GM12878 (cell line): Measurements from ENCODE around the gene SIK3. TPM values are rescaled to one million over a fixed set of nuclear protein-coding genes. Genes with fewer than 3 reads are reported as not detected.

Source experiments
- ATAC-seq: fragments of 200-7000 bp; cut with Tn5 transposase; 3 replicates; pipeline ENCODE4 v1.9.1; 2020; ENCODE audit warnings: mild to moderate bottlenecking, moderate library complexity
- BruUV-seq: library from RNA; stranded (reverse); fragments of 400-500 nt; replicated peaks from 2 replicates; lab custom pipeline; 2021; lab: Mats Ljungman, UMichigan
- CTCF ChIA-PET: fragments of 300-600 bp; sonication (Branson Sonifier 250); formaldehyde crosslinking; extraction: SDS; loops from one replicate; lab custom pipeline; 2021; ENCODE audit warnings: inconsistent platforms; lab: Yijun Ruan, JAX
- POLR2A ChIA-PET: fragments of 350-600 bp; formaldehyde crosslinking; extraction: SDS; loops from one replicate; lab custom pipeline; 2021; ENCODE audit warnings: inconsistent platforms; lab: Charles Lee
- RAD21 ChIA-PET: fragments of 300-600 bp; sonication (Branson Sonifier 250); formaldehyde crosslinking; loops from one replicate; lab custom pipeline; 2023; ENCODE audit warnings: antibody characterized with exemption; ENCODE audit not compliant: unreplicated experiment; lab: Charles Lee
- SMC1A ChIA-PET: fragments of 300-600 bp; sonication (Branson Sonifier 250); formaldehyde crosslinking; loops from one replicate; lab custom pipeline; 2023; ENCODE audit not compliant: unreplicated experiment, uncharacterized antibody; lab: Charles Lee
- DNase-seq: peaks from one replicate; pipeline ENCODE4 v3.0.0-alpha.2; 2011; ENCODE audit warnings: low read depth, low spot score
- FAIRE-seq: peaks from 3 replicates; lab custom pipeline; 2011; peaks lifted over from hg19 to GRCh38; lab: Jason Lieb, UNC
- H2AFZ ChIP-seq: 2 replicates; pipeline ENCODE4 v1.6.0; 2011; ENCODE audit warnings: low read depth, low read length, control low read depth; ENCODE audit not compliant: control insufficient read depth
- H3K27ac ChIP-seq: 2 replicates; pipeline ENCODE4 v1.5.1; 2011; ENCODE audit warnings: control low read depth; ENCODE audit not compliant: control insufficient read depth, insufficient read depth
- H3K27me3 ChIP-seq, 2 experiments: replicated peaks in 1 of 2; 2 replicates each; pipeline versions ENCODE4 v1.6.0 to v1.6.1; 2011; ENCODE audit warnings: low read length in 1 of 2; ENCODE audit not compliant: control insufficient read depth in 2 of 2, insufficient read depth in 2 of 2
- H3K36me3 ChIP-seq, 2 experiments: 2 replicates each; pipeline ENCODE4 v1.5.1; 2011; ENCODE audit warnings: low read length in 1 of 2; ENCODE audit not compliant: control insufficient read depth in 2 of 2, insufficient read depth in 2 of 2
- H3K4me1 ChIP-seq: 2 replicates; pipeline ENCODE4 v1.6.1; 2011; ENCODE audit warnings: mild to moderate bottlenecking, low read length, moderate library complexity, mixed read lengths; ENCODE audit not compliant: control insufficient read depth, insufficient read depth
- H3K4me2 ChIP-seq: 2 replicates; pipeline ENCODE4 v1.6.0; 2011; ENCODE audit warnings: control low read depth; ENCODE audit not compliant: control insufficient read depth, insufficient read depth
- H3K4me3 ChIP-seq: fragments of 200-600 bp; sonication (generic); 2 replicates; pipeline ENCODE4 v1.5.1; 2016
- H3K79me2 ChIP-seq: 2 replicates; pipeline ENCODE4 v1.6.0; 2011; ENCODE audit warnings: low read length; ENCODE audit not compliant: control insufficient read depth, insufficient read depth
- H3K9ac ChIP-seq: 2 replicates; pipeline ENCODE4 v1.8.0; 2011; ENCODE audit warnings: low read length, control low read depth, mixed read lengths; ENCODE audit not compliant: control insufficient read depth, insufficient read depth
- H3K9me3 ChIP-seq: replicated peaks from 3 replicates; pipeline ENCODE4 v1.5.1; 2011; ENCODE audit warnings: mild to moderate bottlenecking, low read length; ENCODE audit not compliant: control insufficient read depth, insufficient read depth
- H4K20me1 ChIP-seq: 2 replicates; pipeline ENCODE4 v1.6.0; 2011; ENCODE audit not compliant: control insufficient read depth, insufficient read depth
- BCL11A ChIP-seq: IDR thresholded peaks from 2 replicates; pipeline ENCODE4 v1.6.1; 2011; ENCODE audit warnings: low read depth, low read length
- BHLHE40 ChIP-seq, 2 experiments: fragments of 450-650 bp in 1 of 2; IDR thresholded peaks; 2 replicates each; pipeline ENCODE4 v1.6.1; 2011 to 2017; ENCODE audit warnings: low read depth in 2 of 2, borderline replicate concordance in 1 of 2, improper control_type of control experiment in 1 of 2, low read length in 1 of 2, mild to moderate bottlenecking in 1 of 2
- BMI1 ChIP-seq: fragments of 450-650 bp; IDR thresholded peaks from 2 replicates; pipeline ENCODE4 v1.6.1; 2016; ENCODE audit warnings: mild to moderate bottlenecking, moderate library complexity, borderline replicate concordance
- CEBPB ChIP-seq, 2 experiments: fragments of 150-350 bp in 1 of 2; IDR thresholded peaks; 2 replicates each; pipeline ENCODE4 v1.6.1; 2012 to 2014; ENCODE audit warnings: low read depth in 2 of 2, low read length in 2 of 2, borderline replicate concordance in 1 of 2, inconsistent platforms in 1 of 2
- DPF2 ChIP-seq: fragments of 450-650 bp; IDR thresholded peaks from 2 replicates; pipeline ENCODE4 v1.6.1; 2017; ENCODE audit warnings: mild to moderate bottlenecking
- ESRRA ChIP-seq: IDR thresholded peaks from 2 replicates; pipeline ENCODE4 v1.6.1; 2012; ENCODE audit warnings: mild to moderate bottlenecking, low read length, improper control_type of control experiment
- FOXK2 ChIP-seq: fragments of 450-650 bp; IDR thresholded peaks from 2 replicates; pipeline ENCODE4 v1.6.1; 2017; ENCODE audit warnings: mild to moderate bottlenecking, moderate library complexity
- JUND ChIP-seq: IDR thresholded peaks from 2 replicates; pipeline ENCODE4 v1.6.1; 2012; ENCODE audit warnings: low read depth, mild to moderate bottlenecking, low read length, improper control_type of control experiment, moderate library complexity
- MYB ChIP-seq: fragments of 150-350 bp; IDR thresholded peaks from 2 replicates; pipeline ENCODE4 v1.6.1; 2014; ENCODE audit warnings: mild to moderate bottlenecking, low read depth, low read length, borderline replicate concordance
- NFIC ChIP-seq: IDR thresholded peaks from 2 replicates; pipeline ENCODE4 v1.6.1; 2012; ENCODE audit warnings: low read depth, mild to moderate bottlenecking, inconsistent platforms, low read length, moderate library complexity
- PML ChIP-seq: IDR thresholded peaks from 2 replicates; pipeline ENCODE4 v1.6.1; 2012; ENCODE audit warnings: low read length, inconsistent platforms
- ZNF274 ChIP-seq: IDR thresholded peaks from one replicate; pipeline ENCODE4 v1.8.0; 2011; ENCODE audit not compliant: insufficient read length, insufficient read depth
- ZZZ3 ChIP-seq: IDR thresholded peaks from 2 replicates; pipeline ENCODE4 v1.6.1; 2011; ENCODE audit warnings: low read depth; ENCODE audit not compliant: control insufficient read depth, insufficient read length
- WGBS: methylation state at CpG from one replicate; pipeline ENCODE4 v1.1.6; 2016; ENCODE audit warnings: low lambda C conversion rate; ENCODE audit not compliant: insufficient replicate concordance, insufficient coverage; ENCODE audit errors: missing lambda C conversion rate; 5-methylcytosine and 5-hydroxymethylcytosine counted together
- in situ Hi-C: fragments of 300-500 bp; cut with MboI; formaldehyde crosslinking; loops from 9 replicates; pipeline ENCODE4 v1.14.3; 2018; ENCODE audit warnings: mixed read lengths
- intact Hi-C: fragments of 100-400 bp; cut with micrococcal nuclease; formaldehyde crosslinking; loops from one replicate; pipeline ENCODE4 v1.14.2; 2022; ENCODE audit not compliant: unreplicated experiment
- polyA plus RNA-seq, 11 experiments: library from polyadenylated mRNA; depleted of rRNA in 4 of 11; unstranded in 6 of 11; stranded (reverse) in 5 of 11; fragments of >200 nt; fragmentation: Nextera tagmentation in 4 of 11; fragmentation: Illumina TruSeq in 1 of 11; extraction: Ambion mirVana in 4 of 11; extraction: Trizol in 1 of 11; gene quantifications; 1 replicate in 1 of 11; 2 replicates in 10 of 11; pipeline versions ENCODE4 v1.2.1 to v1.2.3, GENCODE V29; 2011 to 2016; ENCODE audit warnings: inconsistent platforms in 2 of 11, missing spikeins in 2 of 11, low read depth in 1 of 11
- total RNA-seq, 4 experiments: library from RNA; depleted of rRNA in 3 of 4; stranded (reverse); fragments of >200 nt in 3 of 4; fragmentation: Illumina TruSeq in 1 of 4; extraction: Trizol in 1 of 4; gene quantifications; 2 replicates each; pipeline versions ENCODE4 v1.2.1 to v1.2.3, GENCODE V29; 2013 to 2021
- TF ChIP-seq, protein P1 (sequence below): fragments of 450-650 bp; IDR thresholded peaks from 2 replicates; pipeline ENCODE4 v1.6.1; 2017; ENCODE audit warnings: antibody characterized with exemption, mild to moderate bottlenecking, moderate library complexity
- TF ChIP-seq, protein P2 (sequence below): IDR thresholded peaks from 2 replicates; pipeline ENCODE4 v1.6.1; 2012; ENCODE audit warnings: low read length, inconsistent platforms
- TF ChIP-seq, protein P3 (sequence below): fragments of 450-650 bp; IDR thresholded peaks from 2 replicates; pipeline ENCODE4 v1.6.1; 2017; ENCODE audit warnings: mild to moderate bottlenecking
- TF ChIP-seq, protein P4 (sequence below): IDR thresholded peaks from 2 replicates; pipeline ENCODE4 v1.6.1; 2011; ENCODE audit warnings: low read depth, mild to moderate bottlenecking, low read length, moderate library complexity, borderline replicate concordance; ENCODE audit errors: extremely low read depth

Gene SIK3
- total and polyA plus RNA-seq, 10 of the 15 experiments (the other 5 are each of a cell fraction or from before 2014, with no cell fraction given), result 2.5 to 31.9 (median 11.1) TPM

DNA sequence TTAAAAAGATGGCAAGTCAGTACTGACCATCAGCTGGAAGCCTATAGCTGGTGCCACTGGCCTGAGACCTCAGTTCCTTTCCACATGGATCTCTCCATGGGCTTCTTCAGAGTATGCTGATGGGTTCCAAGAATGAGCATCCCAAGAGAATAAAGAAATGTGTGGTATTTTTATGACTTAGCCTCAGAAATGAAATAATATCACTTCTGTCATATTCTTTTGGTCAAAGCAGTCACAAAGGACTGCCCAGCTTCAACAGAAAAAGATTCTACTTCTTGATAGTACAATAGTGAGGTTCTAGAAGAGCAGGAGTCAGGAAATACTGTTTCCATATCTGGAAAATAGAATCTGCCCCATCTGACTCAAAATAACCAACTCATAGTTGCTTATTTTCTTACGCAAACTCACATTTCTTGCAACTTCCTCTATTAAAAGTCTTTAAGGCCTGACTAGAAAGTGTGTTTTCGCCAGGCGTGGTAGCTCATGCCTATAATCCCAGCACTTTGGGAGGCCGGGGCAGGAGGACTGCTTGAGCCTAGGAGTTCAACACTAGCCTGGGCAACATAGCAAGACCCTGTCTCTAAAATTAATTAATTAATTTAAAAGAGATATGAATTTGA, 116.9 kb downstream of the SIK3 start:
- peaks cover 19% of the 10 kb centered on the region for H3K79me2 ChIP-seq
- 0 out of 2 replicates have a peak overlapping the region, but pooled peaks have one; percentile 14 for H3K27ac ChIP-seq
- no peak for FAIRE-seq
- ATAC-seq, result peak; percentile 8
- no peak for DNase-seq
- ChIA-PET POLR2A (interaction anchor here (0.8 to 1.2 kb wide), 2 partner anchors 13 to 94 kb away, joined by 3 to 4 read pairs; no protein-coding TSS in a partner anchor), SMC1A (interaction anchor here (0.7 to 1.8 kb wide), 13 partner anchors 8 to 208 kb away, joined by 3 to 6 read pairs (median 4); no protein-coding TSS in a partner anchor)
- H2AFZ ChIP-seq, result no peak overlapping the region
- intact Hi-C loops (loop anchor here (2.0 kb wide), 1 partner anchor 115 kb away; no protein-coding TSS in a partner anchor), in situ Hi-C loops (no loop called here)
- no peak overlapping the region for H3K4me3 ChIP-seq
- no TSS peak for BruUV-seq
- H4K20me1 ChIP-seq, result no peaks in the 10 kb centered on the region
- H3K27me3 ChIP-seq, result no peaks in the 10 kb centered on the region
- TF ChIP-seq BHLHE40 (IDR thresholded peaks at IDR 0.05; ENCODE audit: borderline replicate concordance in 1 of 2, low read depth in 2 of 2, low read length in 1 of 2) (no peak), DPF2 (no peak), JUND (no peak), ZNF274 (no peak), CEBPB (IDR thresholded peaks at IDR 0.05; ENCODE audit: borderline replicate concordance in 1 of 2, low read depth in 2 of 2, low read length in 2 of 2) (no peak), ZZZ3 (no peak), BCL11A (no peak), BMI1 (no peak), MYB (no peak), ESRRA (no peak), PML (no peak), NFIC (no peak), FOXK2 (no peak)
- TF ChIP-seq, protein P1, sequence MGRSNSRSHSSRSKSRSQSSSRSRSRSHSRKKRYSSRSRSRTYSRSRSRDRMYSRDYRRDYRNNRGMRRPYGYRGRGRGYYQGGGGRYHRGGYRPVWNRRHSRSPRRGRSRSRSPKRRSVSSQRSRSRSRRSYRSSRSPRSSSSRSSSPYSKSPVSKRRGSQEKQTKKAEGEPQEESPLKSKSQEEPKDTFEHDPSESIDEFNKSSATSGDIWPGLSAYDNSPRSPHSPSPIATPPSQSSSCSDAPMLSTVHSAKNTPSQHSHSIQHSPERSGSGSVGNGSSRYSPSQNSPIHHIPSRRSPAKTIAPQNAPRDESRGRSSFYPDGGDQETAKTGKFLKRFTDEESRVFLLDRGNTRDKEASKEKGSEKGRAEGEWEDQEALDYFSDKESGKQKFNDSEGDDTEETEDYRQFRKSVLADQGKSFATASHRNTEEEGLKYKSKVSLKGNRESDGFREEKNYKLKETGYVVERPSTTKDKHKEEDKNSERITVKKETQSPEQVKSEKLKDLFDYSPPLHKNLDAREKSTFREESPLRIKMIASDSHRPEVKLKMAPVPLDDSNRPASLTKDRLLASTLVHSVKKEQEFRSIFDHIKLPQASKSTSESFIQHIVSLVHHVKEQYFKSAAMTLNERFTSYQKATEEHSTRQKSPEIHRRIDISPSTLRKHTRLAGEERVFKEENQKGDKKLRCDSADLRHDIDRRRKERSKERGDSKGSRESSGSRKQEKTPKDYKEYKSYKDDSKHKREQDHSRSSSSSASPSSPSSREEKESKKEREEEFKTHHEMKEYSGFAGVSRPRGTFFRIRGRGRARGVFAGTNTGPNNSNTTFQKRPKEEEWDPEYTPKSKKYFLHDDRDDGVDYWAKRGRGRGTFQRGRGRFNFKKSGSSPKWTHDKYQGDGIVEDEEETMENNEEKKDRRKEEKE, result no peak
- TF ChIP-seq, protein P2, sequence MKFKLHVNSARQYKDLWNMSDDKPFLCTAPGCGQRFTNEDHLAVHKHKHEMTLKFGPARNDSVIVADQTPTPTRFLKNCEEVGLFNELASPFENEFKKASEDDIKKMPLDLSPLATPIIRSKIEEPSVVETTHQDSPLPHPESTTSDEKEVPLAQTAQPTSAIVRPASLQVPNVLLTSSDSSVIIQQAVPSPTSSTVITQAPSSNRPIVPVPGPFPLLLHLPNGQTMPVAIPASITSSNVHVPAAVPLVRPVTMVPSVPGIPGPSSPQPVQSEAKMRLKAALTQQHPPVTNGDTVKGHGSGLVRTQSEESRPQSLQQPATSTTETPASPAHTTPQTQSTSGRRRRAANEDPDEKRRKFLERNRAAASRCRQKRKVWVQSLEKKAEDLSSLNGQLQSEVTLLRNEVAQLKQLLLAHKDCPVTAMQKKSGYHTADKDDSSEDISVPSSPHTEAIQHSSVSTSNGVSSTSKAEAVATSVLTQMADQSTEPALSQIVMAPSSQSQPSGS, result no peak
- TF ChIP-seq, protein P3, sequence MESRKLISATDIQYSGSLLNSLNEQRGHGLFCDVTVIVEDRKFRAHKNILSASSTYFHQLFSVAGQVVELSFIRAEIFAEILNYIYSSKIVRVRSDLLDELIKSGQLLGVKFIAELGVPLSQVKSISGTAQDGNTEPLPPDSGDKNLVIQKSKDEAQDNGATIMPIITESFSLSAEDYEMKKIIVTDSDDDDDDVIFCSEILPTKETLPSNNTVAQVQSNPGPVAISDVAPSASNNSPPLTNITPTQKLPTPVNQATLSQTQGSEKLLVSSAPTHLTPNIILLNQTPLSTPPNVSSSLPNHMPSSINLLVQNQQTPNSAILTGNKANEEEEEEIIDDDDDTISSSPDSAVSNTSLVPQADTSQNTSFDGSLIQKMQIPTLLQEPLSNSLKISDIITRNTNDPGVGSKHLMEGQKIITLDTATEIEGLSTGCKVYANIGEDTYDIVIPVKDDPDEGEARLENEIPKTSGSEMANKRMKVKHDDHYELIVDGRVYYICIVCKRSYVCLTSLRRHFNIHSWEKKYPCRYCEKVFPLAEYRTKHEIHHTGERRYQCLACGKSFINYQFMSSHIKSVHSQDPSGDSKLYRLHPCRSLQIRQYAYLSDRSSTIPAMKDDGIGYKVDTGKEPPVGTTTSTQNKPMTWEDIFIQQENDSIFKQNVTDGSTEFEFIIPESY, result no peak
- TF ChIP-seq, protein P4, sequence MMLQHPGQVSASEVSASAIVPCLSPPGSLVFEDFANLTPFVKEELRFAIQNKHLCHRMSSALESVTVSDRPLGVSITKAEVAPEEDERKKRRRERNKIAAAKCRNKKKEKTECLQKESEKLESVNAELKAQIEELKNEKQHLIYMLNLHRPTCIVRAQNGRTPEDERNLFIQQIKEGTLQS, result no peak
- TF ChIP-seq, all 136 proteins: peak for 0
- H3K36me3 ChIP-seq, result no peaks in the 10 kb centered on the region; a peak in 1 of 4 replicates
- H3K9ac ChIP-seq, result no peak overlapping the region
- peak overlapping the region; percentile 15 for H3K4me2 ChIP-seq
- CTCF ChIA-PET, result interaction anchor here (1.1 to 1.2 kb wide), 2 partner anchors 36 to 39 kb away, joined by 3 to 4 read pairs; no protein-coding TSS in a partner anchor
- RAD21 ChIA-PET, result interaction anchor here (0.9 to 1.7 kb wide), 4 partner anchors 21 to 116 kb away, joined by 3 to 5 read pairs (median 4); no protein-coding TSS in a partner anchor
- WGBS, result 54% methylated on average over 4 of the region's 4 CpGs
- peaks cover 35% of the 10 kb centered on the region for H3K4me1 ChIP-seq
- H3K9me3 ChIP-seq, result no peaks in the 10 kb centered on the region
